Gastrocnemius medialis (tissue), 4 donors: Measurements from ENCODE around the gene FNDC3B.

Experiments used
- POLR2A ChIP-seq, 2 donors: fragments of 450-650 bp; IDR thresholded peaks; one replicate each; pipeline ENCODE4 v1.6.1; 2017; ENCODE audit warnings: antibody characterized with exemption in 2 of 2, mild to moderate bottlenecking in 2 of 2, moderate library complexity in 2 of 2
- TF ChIP-seq, protein P1 (sequence below), 5 experiments: fragments of 450-650 bp in 3 of 5; fragments of 200-600 bp in 2 of 5; sonication (generic) in 2 of 5; IDR thresholded peaks in 4 of 5; conservative IDR thresholded peaks in 1 of 5; 1 replicate in 4 of 5; 2 replicates in 1 of 5; pipeline ENCODE4 v1.5.1; 2016 to 2019; ENCODE audit warnings: antibody characterized with exemption in 5 of 5, mild to moderate bottlenecking in 3 of 5, moderate library complexity in 3 of 5

DNA sequence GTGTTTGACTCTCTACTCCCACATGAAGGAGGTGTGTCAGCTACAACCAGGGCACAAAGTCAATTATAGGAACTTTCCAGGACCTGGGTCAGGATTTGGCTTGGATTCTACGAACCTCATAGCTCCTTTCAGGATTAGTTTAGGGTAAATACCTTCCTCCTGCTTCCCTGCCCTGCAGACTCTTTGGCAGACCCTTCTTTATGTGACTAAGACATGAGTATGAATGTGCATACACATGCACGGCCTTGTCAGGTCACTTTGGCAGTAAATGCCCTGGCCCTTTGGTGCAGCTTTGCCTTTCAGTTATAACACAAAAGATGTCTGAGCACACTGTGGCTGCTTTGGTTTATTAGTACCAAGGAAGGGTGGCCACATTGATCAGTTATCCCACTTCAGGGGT lies 340.0 kb downstream of the FNDC3B start:
- TF ChIP-seq, protein P1, sequence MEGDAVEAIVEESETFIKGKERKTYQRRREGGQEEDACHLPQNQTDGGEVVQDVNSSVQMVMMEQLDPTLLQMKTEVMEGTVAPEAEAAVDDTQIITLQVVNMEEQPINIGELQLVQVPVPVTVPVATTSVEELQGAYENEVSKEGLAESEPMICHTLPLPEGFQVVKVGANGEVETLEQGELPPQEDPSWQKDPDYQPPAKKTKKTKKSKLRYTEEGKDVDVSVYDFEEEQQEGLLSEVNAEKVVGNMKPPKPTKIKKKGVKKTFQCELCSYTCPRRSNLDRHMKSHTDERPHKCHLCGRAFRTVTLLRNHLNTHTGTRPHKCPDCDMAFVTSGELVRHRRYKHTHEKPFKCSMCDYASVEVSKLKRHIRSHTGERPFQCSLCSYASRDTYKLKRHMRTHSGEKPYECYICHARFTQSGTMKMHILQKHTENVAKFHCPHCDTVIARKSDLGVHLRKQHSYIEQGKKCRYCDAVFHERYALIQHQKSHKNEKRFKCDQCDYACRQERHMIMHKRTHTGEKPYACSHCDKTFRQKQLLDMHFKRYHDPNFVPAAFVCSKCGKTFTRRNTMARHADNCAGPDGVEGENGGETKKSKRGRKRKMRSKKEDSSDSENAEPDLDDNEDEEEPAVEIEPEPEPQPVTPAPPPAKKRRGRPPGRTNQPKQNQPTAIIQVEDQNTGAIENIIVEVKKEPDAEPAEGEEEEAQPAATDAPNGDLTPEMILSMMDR (IDR thresholded peaks at IDR 0.05 in 4 of 5, conservative IDR thresholded peaks at IDR 0.05 in 1 of 5): no peak
- TF ChIP-seq POLR2A (IDR thresholded peaks at IDR 0.05): no peak
